K562 (cell line): ENCODE measurements around the gene MAST4. TPM values are rescaled to one million over a fixed set of nuclear protein-coding genes. Genes with fewer than 3 reads are reported as not detected.

Experiments
- ATAC-seq: fragments of 200-7000 bp; cut with Tn5 transposase; 3 replicates; pipeline ENCODE4 v1.9.1; 2020; ENCODE audit warnings: moderate library complexity
- BruUV-seq: library from RNA; stranded (reverse); fragments of 400-500 nt; replicated peaks from 2 replicates; lab custom pipeline; 2021; lab: Mats Ljungman, UMichigan
- CTCF ChIA-PET: fragments of 300-600 bp; formaldehyde crosslinking; extraction: SDS; loops from one replicate; lab custom pipeline; 2021; ENCODE audit warnings: low intra/inter-chr PET ratio; lab: Yijun Ruan, JAX
- POLR2A ChIA-PET: fragments of 300-600, 350-650 bp; sonication (Branson Sonifier 250); formaldehyde crosslinking; extraction: SDS; loops from one replicate; lab custom pipeline; 2021; ENCODE audit warnings: antibody characterized with exemption, inconsistent platforms; lab: Yijun Ruan, JAX
- DNase-seq, 4 experiments: peaks; one replicate each; pipeline versions ENCODE4 v3.0.0 to v3.0.0-alpha.2; 2011 to 2018; ENCODE audit warnings: low spot score in 3 of 4, mixed read lengths in 3 of 4; ENCODE audit errors: extremely low read depth in 1 of 4
- FAIRE-seq: peaks from 2 replicates; lab custom pipeline; 2011; peaks lifted over from hg19 to GRCh38; lab: Jason Lieb, UNC
- H2AFZ ChIP-seq: 2 replicates; pipeline ENCODE4 v1.6.0; 2011; ENCODE audit warnings: low read depth, low read length, control low read depth, inconsistent platforms
- H3K27ac ChIP-seq: fragments of 200-600 bp; 3 replicates; pipeline ENCODE4 v1.8.0; 2011; ENCODE audit warnings: low read depth, mild to moderate bottlenecking, control low read depth, inconsistent platforms, low read length, moderate library complexity, mixed read lengths; ENCODE audit errors: extremely low read depth
- H3K27me3 ChIP-seq, 2 experiments: fragments of 300-600 bp in 1 of 2; 2 replicates in 1 of 2; 3 replicates in 1 of 2; pipeline versions ENCODE4 v1.6.0 to v1.8.0; 2011; ENCODE audit warnings: inconsistent platforms in 2 of 2, low read length in 2 of 2, mild to moderate bottlenecking in 1 of 2, mixed read lengths in 1 of 2, moderate library complexity in 1 of 2; ENCODE audit not compliant: control insufficient read depth in 2 of 2, insufficient read depth in 2 of 2
- H3K36me3 ChIP-seq: fragments of 300-600 bp; 3 replicates; pipeline ENCODE4 v1.8.0; 2011; ENCODE audit warnings: mild to moderate bottlenecking, low read length, inconsistent platforms; ENCODE audit not compliant: control insufficient read depth, insufficient read depth
- H3K4me1 ChIP-seq, 2 experiments: fragments of 200-600 bp in 1 of 2; replicated peaks in 1 of 2; 2 replicates in 1 of 2; 3 replicates in 1 of 2; pipeline versions ENCODE4 v1.5.1 to v1.8.0; 2011; ENCODE audit warnings: inconsistent platforms in 2 of 2, low read length in 2 of 2, mild to moderate bottlenecking in 1 of 2, mixed read lengths in 1 of 2, moderate library complexity in 1 of 2; ENCODE audit not compliant: control insufficient read depth in 2 of 2, insufficient read depth in 2 of 2
- H3K4me2 ChIP-seq: 2 replicates; pipeline ENCODE4 v1.6.1; 2011; ENCODE audit warnings: low read length, control low read depth, inconsistent platforms, mixed read lengths; ENCODE audit not compliant: insufficient read depth
- H3K4me3 ChIP-seq: fragments of 200-600 bp; sonication (generic), shearing (Covaris generic); 2 replicates; pipeline ENCODE4 v1.5.1; 2016; ENCODE audit warnings: control low read depth, inconsistent platforms
- H3K79me2 ChIP-seq: fragments of 200-600 bp; 3 replicates; pipeline ENCODE4 v1.8.0; 2011; ENCODE audit warnings: low read length, inconsistent platforms; ENCODE audit not compliant: control insufficient read depth, insufficient read depth
- H3K9ac ChIP-seq, 2 experiments: 2 replicates each; pipeline versions ENCODE4 v1.6.0 to v1.6.1; 2011; ENCODE audit warnings: low read depth in 2 of 2, low read length in 2 of 2, control low read depth in 1 of 2, inconsistent platforms in 1 of 2, mild to moderate bottlenecking in 1 of 2, mixed read lengths in 1 of 2; ENCODE audit not compliant: insufficient read depth in 1 of 2
- H3K9me1 ChIP-seq: one replicate; pipeline ENCODE4 v1.6.0; 2011; ENCODE audit warnings: inconsistent platforms, mild to moderate bottlenecking, low read length, moderate library complexity; ENCODE audit not compliant: control insufficient read depth, insufficient read depth
- H3K9me3 ChIP-seq: replicated peaks from 2 replicates; pipeline ENCODE4 v1.5.1; 2011; ENCODE audit warnings: low read depth, low read length, inconsistent platforms; ENCODE audit not compliant: control insufficient read depth, insufficient read depth
- H4K20me1 ChIP-seq: replicated peaks from 2 replicates; pipeline ENCODE4 v1.6.1; 2011; ENCODE audit warnings: low read length, inconsistent platforms, mixed read lengths; ENCODE audit not compliant: control insufficient read depth, insufficient read depth
- BMI1 ChIP-seq: fragments of 150-350 bp; IDR thresholded peaks from 2 replicates; pipeline ENCODE4 v1.6.1; 2014; ENCODE audit warnings: low read length
- GATAD2A ChIP-seq: fragments of 450-650 bp; IDR thresholded peaks from 2 replicates; pipeline ENCODE4 v1.6.1; 2017
- HSF4 ChIP-seq: fragments of 250-450 bp; sonication (Bioruptor Pico); IDR thresholded peaks from 2 replicates; pipeline ENCODE4 v2.1.2; 2022; ENCODE audit warnings: mild to moderate bottlenecking, moderate library complexity, borderline replicate concordance
- MECOM ChIP-seq: fragments of 250-450 bp; sonication (Bioruptor Pico); IDR thresholded peaks from 2 replicates; pipeline ENCODE4 v1.8.0; 2022; ENCODE audit warnings: inconsistent platforms
- NBN ChIP-seq: fragments of 450-650 bp; IDR thresholded peaks from 2 replicates; pipeline ENCODE4 v1.6.1; 2016; ENCODE audit warnings: low read depth, mild to moderate bottlenecking
- NUFIP1 ChIP-seq: fragments of 450-650 bp; IDR thresholded peaks from 2 replicates; pipeline ENCODE4 v1.6.1; 2018; ENCODE audit not compliant: partially characterized antibody
- PPARD ChIP-seq: fragments of 250-450 bp; sonication (Bioruptor Pico); IDR thresholded peaks from 2 replicates; pipeline ENCODE4 v1.8.0; 2022; ENCODE audit warnings: inconsistent platforms, mild to moderate bottlenecking, moderate library complexity
- RB1 ChIP-seq: fragments of 450-650 bp; IDR thresholded peaks from 2 replicates; pipeline ENCODE4 v1.6.1; 2017; ENCODE audit warnings: low read depth, mild to moderate bottlenecking
- RFX1 ChIP-seq: fragments of 450-650 bp; IDR thresholded peaks from 2 replicates; pipeline ENCODE4 v1.6.1; 2016; ENCODE audit warnings: mild to moderate bottlenecking, moderate library complexity
- ZNF586 ChIP-seq: fragments of 450-650 bp; formaldehyde crosslinking; conservative IDR thresholded peaks from 2 replicates; pipeline ENCODE4 v1.4.0; 2020; ENCODE audit warnings: mild to moderate bottlenecking, moderate library complexity
- WGBS: fragments of 100-300 bp; shearing (Covaris generic); methylation state at CpG from one replicate; pipeline ENCODE4 v1.1.6; 2016; ENCODE audit warnings: low coverage, mixed read lengths; ENCODE audit not compliant: insufficient coverage; ENCODE audit errors: missing lambda C conversion rate; 5-methylcytosine and 5-hydroxymethylcytosine counted together
- in situ Hi-C: fragments of 300-500 bp; cut with MboI; formaldehyde crosslinking; loops from 4 replicates; pipeline ENCODE4 v1.15.0; 2018; ENCODE audit warnings: inconsistent platforms, mixed read lengths
- intact Hi-C: fragments of 100-400 bp; cut with micrococcal nuclease; formaldehyde crosslinking; loops from 2 replicates; pipeline ENCODE4 v1.14.2; 2022
- polyA plus RNA-seq, 8 experiments: library from polyadenylated mRNA; depleted of rRNA in 4 of 8; stranded (reverse) in 5 of 8; unstranded in 3 of 8; fragments of >200 nt; fragmentation: Nextera tagmentation in 2 of 8; fragmentation: Illumina TruSeq in 1 of 8; extraction: Ambion mirVana in 2 of 8; extraction: Trizol in 1 of 8; gene quantifications; 2 replicates each; pipeline versions ENCODE4 v1.2.1 to v1.2.3, GENCODE V29; 2011 to 2014; ENCODE audit warnings: inconsistent platforms in 1 of 8, missing spikeins in 1 of 8
- total RNA-seq, 7 experiments: library from RNA; depleted of rRNA in 6 of 7; stranded (reverse); fragments of >200 nt in 6 of 7; fragmentation: Illumina TruSeq in 2 of 7; extraction: Trizol in 2 of 7; gene quantifications; 2 replicates each; pipeline versions ENCODE4 v1.2.1 to v1.2.3, GENCODE V29; 2011 to 2021; ENCODE audit warnings: low replicate concordance in 1 of 7
- TF ChIP-seq, protein P1 (sequence below): fragments of 450-650 bp; IDR thresholded peaks from 2 replicates; pipeline ENCODE4 v1.6.1; 2018; ENCODE audit not compliant: partially characterized antibody

MAST4 gene
- total and polyA plus RNA-seq, 9 of the 15 experiments (the other 6 are each of a cell fraction or from before 2014, with no cell fraction given): 0.88 to 10.1 (median 5.2) TPM

GRCh38 chr5:67102708-67103107 is 506.5 kb downstream of the MAST4 start:
- Histone ChIP-seq H4K20me1 (no peaks in the 10 kb centered on the region), H3K4me1 (no peaks in the 10 kb centered on the region), H2AFZ (no peak overlapping the region), H3K4me2 (no peak overlapping the region), H3K4me3 (no peak overlapping the region), H3K36me3 (peaks cover 7% of the 10 kb centered on the region; the same call in 2 of the 3 replicates), H3K79me2 (no peaks in the 10 kb centered on the region), H3K27ac (no peak overlapping the region), H3K9ac (no peak overlapping the region), H3K9me1 (no peaks in the 10 kb centered on the region), H3K27me3 (no peaks in the 10 kb centered on the region), H3K9me3 (no peaks in the 10 kb centered on the region)
- POLR2A ChIA-PET: interaction anchor here (0.6 to 1.0 kb wide), 3 partner anchors 15 to 88 kb away, joined by 3 read pairs; no protein-coding TSS in a partner anchor
- intact Hi-C loops: no loop called here
- FAIRE-seq: no peak
- TF ChIP-seq NUFIP1 (no peak), PPARD (CRISPR knock-in tag) (no peak), MECOM (CRISPR knock-in tag) (no peak), ZNF586 (CRISPR knock-in tag) (no peak), HSF4 (CRISPR knock-in tag) (no peak), BMI1 (no peak), NBN (no peak), GATAD2A (no peak), RFX1 (no peak), RB1 (no peak)
- TF ChIP-seq, protein P1, sequence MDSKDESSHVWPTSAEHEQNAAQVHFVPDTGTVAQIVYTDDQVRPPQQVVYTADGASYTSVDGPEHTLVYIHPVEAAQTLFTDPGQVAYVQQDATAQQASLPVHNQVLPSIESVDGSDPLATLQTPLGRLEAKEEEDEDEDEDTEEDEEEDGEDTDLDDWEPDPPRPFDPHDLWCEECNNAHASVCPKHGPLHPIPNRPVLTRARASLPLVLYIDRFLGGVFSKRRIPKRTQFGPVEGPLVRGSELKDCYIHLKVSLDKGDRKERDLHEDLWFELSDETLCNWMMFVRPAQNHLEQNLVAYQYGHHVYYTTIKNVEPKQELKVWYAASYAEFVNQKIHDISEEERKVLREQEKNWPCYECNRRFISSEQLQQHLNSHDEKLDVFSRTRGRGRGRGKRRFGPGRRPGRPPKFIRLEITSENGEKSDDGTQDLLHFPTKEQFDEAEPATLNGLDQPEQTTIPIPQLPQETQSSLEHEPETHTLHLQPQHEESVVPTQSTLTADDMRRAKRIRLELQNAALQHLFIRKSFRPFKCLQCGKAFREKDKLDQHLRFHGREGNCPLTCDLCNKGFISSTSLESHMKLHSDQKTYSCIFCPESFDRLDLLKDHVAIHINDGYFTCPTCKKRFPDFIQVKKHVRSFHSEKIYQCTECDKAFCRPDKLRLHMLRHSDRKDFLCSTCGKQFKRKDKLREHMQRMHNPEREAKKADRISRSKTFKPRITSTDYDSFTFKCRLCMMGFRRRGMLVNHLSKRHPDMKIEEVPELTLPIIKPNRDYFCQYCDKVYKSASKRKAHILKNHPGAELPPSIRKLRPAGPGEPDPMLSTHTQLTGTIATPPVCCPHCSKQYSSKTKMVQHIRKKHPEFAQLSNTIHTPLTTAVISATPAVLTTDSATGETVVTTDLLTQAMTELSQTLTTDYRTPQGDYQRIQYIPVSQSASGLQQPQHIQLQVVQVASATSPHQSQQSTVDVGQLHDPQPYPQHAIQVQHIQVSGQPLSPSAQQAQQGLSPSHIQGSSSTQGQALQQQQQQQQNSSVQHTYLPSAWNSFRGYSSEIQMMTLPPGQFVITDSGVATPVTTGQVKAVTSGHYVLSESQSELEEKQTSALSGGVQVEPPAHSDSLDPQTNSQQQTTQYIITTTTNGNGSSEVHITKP: no peak
- CTCF ChIA-PET: no interaction called here
- no peak for ATAC-seq
- no TSS peak for BruUV-seq
- in situ Hi-C loops: no loop called here
- WGBS: 51% methylated on average over 4 of the region's 4 CpGs
- no peak for DNase-seq
